A673 (cell line): ENCODE measurements around the gene PLLP. TPM values are rescaled to one million over a fixed set of nuclear protein-coding genes. Genes with fewer than 3 reads are reported as not detected.
"Not testable (repeated sequence)": the region's sequence is repeated elsewhere in the genome, so short reads cannot be mapped to it uniquely, and the experiment has no call there.

Source experiments
- BruUV-seq: library from RNA; stranded (reverse); fragments of 400-500 nt; replicated peaks from 2 replicates; lab custom pipeline; 2021; lab: Mats Ljungman, UMichigan
- CTCF ChIA-PET: fragments of 300-600 bp; sonication (Branson Sonifier 250); formaldehyde crosslinking; loops from one replicate; lab custom pipeline; 2022; ENCODE audit warnings: antibody characterized with exemption; lab: Charles Lee
- POLR2A ChIA-PET: fragments of 300-600 bp; sonication (Branson Sonifier 250); formaldehyde crosslinking; loops from one replicate; lab custom pipeline; 2022; ENCODE audit warnings: antibody characterized with exemption; ENCODE audit not compliant: low non-redundant PET; lab: Charles Lee
- DNase-seq: peaks from one replicate; pipeline ENCODE4 v3.0.0-alpha.2; 2015; ENCODE audit warnings: low spot score
- H3K27ac ChIP-seq: fragments of 200-600 bp; sonication (generic); 2 replicates; pipeline ENCODE4 v1.5.1; 2016; ENCODE audit warnings: mixed run types, low read depth, mild to moderate bottlenecking, mixed read lengths, antibody characterized with exemption, low read length; ENCODE audit not compliant: poor library complexity, severe bottlenecking
- H3K27me3 ChIP-seq: fragments of 200-600 bp; sonication (generic); replicated peaks from 2 replicates; pipeline ENCODE4 v1.6.1; 2017; ENCODE audit warnings: mixed run types, low read depth, mild to moderate bottlenecking, mixed read lengths, antibody characterized with exemption, low read length; ENCODE audit not compliant: insufficient read depth, poor library complexity
- H3K36me3 ChIP-seq: fragments of 200-600 bp; sonication (generic); 2 replicates; pipeline ENCODE4 v1.6.1; 2016; ENCODE audit warnings: mixed run types, mild to moderate bottlenecking, mixed read lengths, antibody characterized with exemption, low read length; ENCODE audit not compliant: insufficient read depth, poor library complexity, severe bottlenecking
- H3K4me1 ChIP-seq: fragments of 200-600 bp; sonication (generic); 2 replicates; pipeline ENCODE4 v1.6.1; 2017; ENCODE audit warnings: mixed run types, mild to moderate bottlenecking, mixed read lengths, antibody characterized with exemption, low read length; ENCODE audit not compliant: insufficient read depth, poor library complexity, severe bottlenecking
- H3K4me3 ChIP-seq: fragments of 200-600 bp; sonication (generic); 2 replicates; pipeline ENCODE4 v1.5.1; 2016; ENCODE audit warnings: low read depth, mixed run types, mild to moderate bottlenecking, mixed read lengths, low read length; ENCODE audit not compliant: poor library complexity, severe bottlenecking
- H3K9me3 ChIP-seq: fragments of 200-600 bp; sonication (generic); 2 replicates; pipeline ENCODE4 v1.6.1; 2016; ENCODE audit warnings: mixed run types, low read depth, mild to moderate bottlenecking, mixed read lengths, antibody characterized with exemption, low read length; ENCODE audit not compliant: poor library complexity, severe bottlenecking
- EZH2 ChIP-seq: fragments of 200-600 bp; sonication (generic); IDR thresholded peaks from 2 replicates; pipeline ENCODE4 v1.6.1; 2017; ENCODE audit warnings: borderline replicate concordance, low read depth, mild to moderate bottlenecking, mixed read lengths, antibody characterized with exemption, low read length; ENCODE audit not compliant: poor library complexity, severe bottlenecking
- intact Hi-C: fragments of 100-400 bp; cut with micrococcal nuclease; formaldehyde crosslinking; loops from one replicate; pipeline ENCODE4 v1.10.0; 2022; ENCODE audit not compliant: unreplicated experiment
- total RNA-seq: library from RNA; stranded (reverse); gene quantifications from 2 replicates; pipeline ENCODE4 v1.2.3, GENCODE V29; 2021
- TF ChIP-seq, protein P1 (sequence below): fragments of 300-800, 200-600 bp; sonication (generic); conservative IDR thresholded peaks from 2 replicates; pipeline ENCODE4 v1.5.1; 2017; ENCODE audit warnings: low read depth, mild to moderate bottlenecking, antibody characterized with exemption, low read length, moderate library complexity, mixed read lengths

PLLP gene
- total RNA-seq, 1 experiment from 2014 or later: 1.1 TPM

DNA sequence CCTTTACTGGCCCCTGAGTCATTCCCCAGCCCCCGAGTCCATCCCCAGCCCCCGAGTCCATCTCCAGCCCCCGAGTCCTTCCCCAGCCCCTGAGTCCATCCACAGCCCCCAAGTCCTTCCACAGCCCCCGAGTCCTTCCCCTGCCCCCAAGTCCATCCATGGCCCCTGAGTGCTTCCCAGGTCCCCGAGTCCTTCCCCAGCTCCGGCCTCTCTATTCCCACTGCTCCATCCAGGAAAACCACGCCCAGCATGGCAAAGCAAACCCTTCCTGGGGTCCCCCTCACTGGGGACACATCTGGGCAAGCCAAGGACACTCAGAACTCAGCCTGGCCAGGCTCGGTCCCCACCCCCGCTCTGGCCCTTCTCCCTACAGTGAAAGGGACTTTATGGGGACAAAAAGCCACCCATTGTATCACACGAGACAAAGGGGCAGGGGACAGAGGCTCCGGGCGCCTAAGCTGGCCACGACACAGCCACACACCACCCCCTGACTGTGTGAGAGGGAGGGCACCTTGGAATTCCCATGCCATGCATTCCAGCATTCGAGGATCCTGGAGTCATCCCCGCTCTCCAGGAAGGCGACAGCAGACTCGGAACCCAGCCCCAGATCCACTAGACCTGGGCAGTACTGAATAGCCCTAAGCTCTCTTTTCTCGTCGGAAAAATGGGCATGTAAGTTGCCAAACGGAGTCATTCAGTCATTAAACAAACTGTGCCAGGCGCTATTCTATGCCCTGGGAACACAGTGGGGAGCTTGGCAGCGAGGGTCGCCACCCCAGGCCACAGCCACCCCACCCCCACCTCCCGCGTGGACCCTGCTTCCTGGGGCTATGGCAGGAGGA lies 14.0 kb downstream of the PLLP start:
- DNase-seq: no peak
- Histone ChIP-seq H3K36me3 (no peaks in the 10 kb centered on the region), H3K4me3 (no peak overlapping the region), H3K9me3 (no peaks in the 10 kb centered on the region), H3K4me1 (no peaks in the 10 kb centered on the region), H3K27me3 (no peaks in the 10 kb centered on the region), H3K27ac (no peak overlapping the region)
- intact Hi-C loops: no loop called here
- no peak for TF ChIP-seq EZH2
- TF ChIP-seq, protein P1, sequence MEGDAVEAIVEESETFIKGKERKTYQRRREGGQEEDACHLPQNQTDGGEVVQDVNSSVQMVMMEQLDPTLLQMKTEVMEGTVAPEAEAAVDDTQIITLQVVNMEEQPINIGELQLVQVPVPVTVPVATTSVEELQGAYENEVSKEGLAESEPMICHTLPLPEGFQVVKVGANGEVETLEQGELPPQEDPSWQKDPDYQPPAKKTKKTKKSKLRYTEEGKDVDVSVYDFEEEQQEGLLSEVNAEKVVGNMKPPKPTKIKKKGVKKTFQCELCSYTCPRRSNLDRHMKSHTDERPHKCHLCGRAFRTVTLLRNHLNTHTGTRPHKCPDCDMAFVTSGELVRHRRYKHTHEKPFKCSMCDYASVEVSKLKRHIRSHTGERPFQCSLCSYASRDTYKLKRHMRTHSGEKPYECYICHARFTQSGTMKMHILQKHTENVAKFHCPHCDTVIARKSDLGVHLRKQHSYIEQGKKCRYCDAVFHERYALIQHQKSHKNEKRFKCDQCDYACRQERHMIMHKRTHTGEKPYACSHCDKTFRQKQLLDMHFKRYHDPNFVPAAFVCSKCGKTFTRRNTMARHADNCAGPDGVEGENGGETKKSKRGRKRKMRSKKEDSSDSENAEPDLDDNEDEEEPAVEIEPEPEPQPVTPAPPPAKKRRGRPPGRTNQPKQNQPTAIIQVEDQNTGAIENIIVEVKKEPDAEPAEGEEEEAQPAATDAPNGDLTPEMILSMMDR: no peak
- ChIA-PET CTCF (no interaction called here), POLR2A (no interaction called here)
- no TSS peak for BruUV-seq

DNA sequence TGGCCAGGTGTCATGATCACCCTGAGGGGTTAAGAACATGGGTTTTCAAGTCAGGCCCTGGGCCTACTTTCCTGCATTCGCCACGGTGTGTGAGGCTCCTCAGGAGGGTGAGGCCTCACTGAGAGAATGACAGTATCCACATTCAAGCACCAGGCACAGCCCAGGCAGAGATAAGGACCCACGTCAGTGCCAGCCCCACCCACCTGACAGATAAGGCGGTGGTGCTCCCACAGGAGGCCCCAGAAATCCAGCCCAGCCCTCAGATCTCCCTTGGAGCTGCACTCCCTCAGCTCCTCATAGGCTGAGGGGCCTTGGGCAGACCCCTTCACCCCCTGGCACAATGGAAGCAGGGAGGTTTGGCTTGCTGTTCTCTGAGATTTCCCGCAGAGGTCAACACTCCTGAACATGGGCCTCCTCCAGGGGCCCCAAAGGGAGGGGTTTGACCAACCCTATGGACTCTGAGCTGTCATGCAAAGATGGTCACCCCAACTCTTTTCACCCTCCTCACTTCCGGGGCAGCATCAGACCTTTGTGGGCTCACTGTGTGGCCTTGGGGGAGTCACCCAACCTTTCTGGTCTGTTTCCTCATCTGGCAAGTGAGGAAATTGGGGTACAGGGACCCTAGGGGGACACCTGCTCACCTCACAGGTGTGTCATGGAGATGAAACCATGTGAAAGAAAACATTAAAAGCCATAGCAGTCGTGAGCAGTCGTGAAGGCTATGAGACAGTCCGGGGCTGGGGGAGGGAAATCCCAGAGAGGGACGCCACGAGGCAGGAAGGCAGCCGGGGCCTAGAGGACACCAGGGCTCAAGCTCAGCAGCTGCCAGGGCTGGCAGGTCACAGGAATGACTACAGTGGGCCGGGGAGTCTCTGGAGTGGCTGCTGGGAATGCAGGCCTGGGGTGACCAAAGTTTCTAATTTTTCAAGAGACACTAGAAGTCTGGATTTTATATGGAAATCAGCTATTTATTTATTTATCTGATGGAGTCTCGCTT lies 15.4 kb downstream of the PLLP start:
- intact Hi-C loops: no loop called here
- no peaks in the 10 kb centered on the region for H3K27me3 ChIP-seq
- CTCF ChIA-PET: no interaction called here
- H3K4me1 ChIP-seq: no peaks in the 10 kb centered on the region
- POLR2A ChIA-PET: no interaction called here
- no peak for DNase-seq
- TF ChIP-seq EZH2: no peak
- TF ChIP-seq, protein P1: no peak
- H3K27ac ChIP-seq: no peak overlapping the region
- no TSS peak for BruUV-seq
- H3K36me3 ChIP-seq: no peaks in the 10 kb centered on the region
- no peaks in the 10 kb centered on the region for H3K9me3 ChIP-seq
- no peak overlapping the region for H3K4me3 ChIP-seq

DNA sequence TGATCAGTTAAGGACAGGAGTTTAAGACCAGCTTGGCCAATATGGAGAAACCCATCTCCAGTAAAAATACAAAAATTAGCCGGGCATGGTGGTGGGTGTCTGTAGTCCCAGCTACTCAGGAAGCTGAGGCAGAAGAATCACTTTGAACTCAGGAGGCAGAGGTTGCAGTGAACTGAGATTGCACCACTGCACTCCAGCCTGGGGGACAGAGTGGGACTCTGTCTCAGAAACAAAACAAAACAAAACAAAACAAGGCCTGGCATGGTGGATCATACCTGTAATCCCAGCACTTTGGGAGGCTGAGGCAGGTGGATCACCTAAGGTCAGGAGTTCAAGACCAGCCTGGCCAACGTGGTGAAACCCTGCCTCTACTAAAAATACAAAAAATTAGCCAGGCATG lies 17.1 kb downstream of the PLLP start:
- intact Hi-C loops, DNase-seq, H3K27ac ChIP-seq, H3K4me3 ChIP-seq, H3K36me3 ChIP-seq, POLR2A ChIA-PET, CTCF ChIA-PET, BruUV-seq, H3K27me3 ChIP-seq, H3K4me1 ChIP-seq, H3K9me3 ChIP-seq: not testable (repeated sequence)
